HG03159 (cell line): ENCODE data around the gene DOCK4.
A peak's percentile ranks its signal among the peaks of the same experiment; 100 is the strongest.
"Not testable (repeated sequence)": the region's sequence is repeated elsewhere in the genome, so short reads cannot be mapped to it uniquely, and the experiment has no call there.

ENCODE experiments used
- ATAC-seq: cut with Tn5 transposase; IDR thresholded peaks from one replicate; pipeline ENCODE4 v1.9.1; 2021; ENCODE audit warnings: mild to moderate bottlenecking, moderate library complexity; ENCODE audit not compliant: unreplicated experiment

Gene DOCK4, protein sequence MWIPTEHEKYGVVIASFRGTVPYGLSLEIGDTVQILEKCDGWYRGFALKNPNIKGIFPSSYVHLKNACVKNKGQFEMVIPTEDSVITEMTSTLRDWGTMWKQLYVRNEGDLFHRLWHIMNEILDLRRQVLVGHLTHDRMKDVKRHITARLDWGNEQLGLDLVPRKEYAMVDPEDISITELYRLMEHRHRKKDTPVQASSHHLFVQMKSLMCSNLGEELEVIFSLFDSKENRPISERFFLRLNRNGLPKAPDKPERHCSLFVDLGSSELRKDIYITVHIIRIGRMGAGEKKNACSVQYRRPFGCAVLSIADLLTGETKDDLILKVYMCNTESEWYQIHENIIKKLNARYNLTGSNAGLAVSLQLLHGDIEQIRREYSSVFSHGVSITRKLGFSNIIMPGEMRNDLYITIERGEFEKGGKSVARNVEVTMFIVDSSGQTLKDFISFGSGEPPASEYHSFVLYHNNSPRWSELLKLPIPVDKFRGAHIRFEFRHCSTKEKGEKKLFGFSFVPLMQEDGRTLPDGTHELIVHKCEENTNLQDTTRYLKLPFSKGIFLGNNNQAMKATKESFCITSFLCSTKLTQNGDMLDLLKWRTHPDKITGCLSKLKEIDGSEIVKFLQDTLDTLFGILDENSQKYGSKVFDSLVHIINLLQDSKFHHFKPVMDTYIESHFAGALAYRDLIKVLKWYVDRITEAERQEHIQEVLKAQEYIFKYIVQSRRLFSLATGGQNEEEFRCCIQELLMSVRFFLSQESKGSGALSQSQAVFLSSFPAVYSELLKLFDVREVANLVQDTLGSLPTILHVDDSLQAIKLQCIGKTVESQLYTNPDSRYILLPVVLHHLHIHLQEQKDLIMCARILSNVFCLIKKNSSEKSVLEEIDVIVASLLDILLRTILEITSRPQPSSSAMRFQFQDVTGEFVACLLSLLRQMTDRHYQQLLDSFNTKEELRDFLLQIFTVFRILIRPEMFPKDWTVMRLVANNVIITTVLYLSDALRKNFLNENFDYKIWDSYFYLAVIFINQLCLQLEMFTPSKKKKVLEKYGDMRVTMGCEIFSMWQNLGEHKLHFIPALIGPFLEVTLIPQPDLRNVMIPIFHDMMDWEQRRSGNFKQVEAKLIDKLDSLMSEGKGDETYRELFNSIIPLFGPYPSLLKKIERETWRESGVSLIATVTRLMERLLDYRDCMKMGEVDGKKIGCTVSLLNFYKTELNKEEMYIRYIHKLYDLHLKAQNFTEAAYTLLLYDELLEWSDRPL (N-terminal part only)

DNA sequence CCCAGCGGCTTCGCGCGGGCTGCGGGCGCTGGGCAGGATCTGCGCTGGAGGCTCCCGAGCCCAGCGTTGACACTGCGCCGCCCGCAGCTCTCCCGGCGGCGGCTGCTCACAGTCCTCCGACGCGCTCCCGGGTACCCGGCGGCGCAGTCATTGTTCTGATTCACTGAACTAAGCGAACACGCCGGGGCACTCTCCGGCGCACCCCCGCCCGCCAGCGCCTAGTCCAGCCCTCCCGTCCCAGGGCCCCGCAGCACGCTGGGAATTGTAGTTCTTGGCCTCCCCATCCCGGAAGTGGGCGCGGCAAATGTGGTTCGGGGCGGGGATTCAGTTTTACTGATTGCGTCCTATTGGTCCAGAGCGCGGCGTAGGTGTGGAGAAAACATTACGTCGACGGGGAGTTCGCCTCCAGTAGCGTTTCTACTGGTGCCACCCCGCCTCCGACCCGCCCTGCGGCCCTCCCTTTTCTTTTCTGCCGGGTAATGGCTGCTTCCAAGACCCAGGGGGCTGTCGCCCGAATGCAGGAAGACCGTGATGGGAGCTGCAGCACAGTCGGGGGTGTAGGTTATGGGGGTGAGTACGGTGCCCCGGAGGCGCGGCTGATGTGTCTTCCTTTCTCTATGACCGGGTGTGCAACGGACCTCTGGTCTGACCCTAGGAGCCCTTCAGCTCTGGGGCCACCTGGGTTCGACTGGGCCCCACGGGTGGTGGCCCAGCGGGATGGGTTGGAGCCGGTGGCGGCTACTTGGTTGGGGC is at the start of gene DOCK4, which contains the start of gene ZNF277:
DOCK4 (minus strand) TSS at position 162 of the 753 bp plus-strand sequence. CDS start 261 bp downstream, outside the sequence.
ZNF277 (plus strand) TSS at position 458 of the 753 bp plus-strand sequence; CDS start at position 480, 22 bp downstream.
- peak; percentile 95 for ATAC-seq

DNA sequence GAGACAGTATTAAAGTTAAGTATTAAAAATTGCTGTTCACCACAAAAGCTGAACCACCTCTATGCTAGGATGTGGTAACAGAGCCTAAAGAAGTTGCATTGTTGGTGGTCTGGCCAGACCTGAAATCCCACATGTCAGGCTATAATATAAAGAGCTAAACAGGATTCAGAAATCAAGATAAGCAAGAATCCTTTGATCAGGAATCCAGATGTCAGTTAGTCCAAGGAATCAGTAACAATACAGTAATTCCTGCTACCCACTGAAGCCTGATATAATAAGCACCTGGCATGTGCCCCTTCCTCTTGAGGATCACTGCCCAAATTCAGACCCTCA is 49.2 kb upstream of the DOCK4 start:
- no peak for ATAC-seq

DNA sequence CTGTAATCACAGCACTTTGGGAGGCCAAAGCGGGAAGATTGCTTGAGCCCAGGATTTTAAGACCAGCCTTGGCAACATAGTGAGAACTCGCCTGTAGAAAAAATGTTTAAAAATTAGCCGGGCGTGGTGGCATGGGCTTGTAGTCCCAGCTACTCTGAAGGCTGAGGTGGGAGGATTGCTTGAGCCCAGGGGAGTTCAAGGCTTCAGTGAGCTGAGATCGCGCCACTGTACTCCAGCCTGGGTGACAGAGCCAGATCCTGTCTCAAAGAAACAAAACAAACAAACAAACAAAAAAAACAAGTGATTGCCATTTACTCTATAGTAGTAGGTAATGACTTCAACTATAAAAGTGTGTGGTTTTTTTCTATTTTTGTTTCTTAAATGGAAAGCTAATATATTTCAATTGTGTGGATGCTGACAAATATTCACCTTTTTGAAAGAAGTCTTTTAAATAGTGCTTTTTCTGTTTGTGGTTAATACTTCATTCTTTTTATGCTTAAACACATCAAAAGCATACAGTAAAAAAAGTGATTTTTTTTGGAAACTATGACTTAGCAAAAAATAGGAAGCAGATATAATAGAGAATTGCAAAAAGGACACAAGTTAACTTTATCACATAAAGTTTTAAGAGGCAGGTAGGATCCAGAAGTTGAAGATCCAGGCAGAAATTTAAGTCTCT is 48.6 kb upstream of the DOCK4 start:
- no peak for ATAC-seq

DNA sequence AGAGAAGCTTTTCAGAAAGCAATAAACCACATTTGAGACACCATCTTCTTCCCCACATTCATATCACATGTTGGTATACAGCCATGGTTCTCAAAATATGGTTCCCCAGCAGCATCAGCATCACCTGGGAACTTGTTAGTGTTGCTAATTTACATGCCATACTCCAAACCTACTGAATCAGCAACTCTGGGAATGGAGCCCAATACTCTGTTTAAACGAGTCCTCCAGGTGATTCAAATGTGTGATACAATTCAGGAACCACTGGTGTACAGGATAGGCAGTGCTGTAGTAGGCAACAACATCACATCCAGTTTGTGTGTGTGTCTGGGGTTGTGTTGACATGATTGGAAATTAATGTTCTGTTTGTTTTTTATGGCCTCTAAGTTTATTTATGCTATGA is 48.0 kb upstream of the DOCK4 start:
- no peak for ATAC-seq

DNA sequence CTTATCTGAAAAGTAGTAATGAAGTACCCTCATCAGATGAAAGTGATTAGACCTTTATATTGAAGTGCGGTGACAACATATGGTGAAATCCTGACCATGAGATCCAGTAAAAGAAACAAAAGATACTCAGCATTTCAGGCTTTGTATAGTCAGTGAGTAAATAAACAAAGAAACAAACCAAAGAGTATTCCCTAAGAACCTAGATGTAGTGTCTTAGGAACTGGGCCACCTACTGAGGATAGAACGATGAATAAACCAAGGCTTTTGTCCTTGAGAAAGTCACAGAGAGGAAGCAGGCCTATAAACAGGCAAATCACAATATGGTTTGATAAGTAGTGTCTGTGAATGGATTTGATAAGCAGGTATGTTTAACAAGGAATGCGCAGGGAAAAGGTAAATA is 46.5 kb upstream of the DOCK4 start:
- ATAC-seq: no peak

DNA sequence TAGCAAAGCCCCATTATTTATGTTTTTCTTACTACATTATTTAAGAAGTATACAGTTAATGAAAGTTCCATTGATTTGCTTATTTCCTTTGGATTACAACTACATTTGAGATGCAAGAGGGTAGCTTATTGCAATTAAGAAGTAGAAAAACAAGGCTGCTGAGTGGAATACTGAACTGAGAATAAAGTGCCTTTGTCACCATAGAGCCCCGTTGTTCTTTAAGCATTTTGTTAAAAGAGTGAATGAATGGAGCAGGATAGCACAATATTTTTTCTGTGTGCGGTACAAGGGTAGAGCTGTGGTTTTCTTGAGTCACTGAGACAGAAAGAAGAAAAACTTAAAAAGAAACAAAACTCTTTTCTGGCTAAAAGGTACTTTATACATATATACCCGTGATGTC is 45.9 kb upstream of the DOCK4 start:
- ATAC-seq: no peak

DNA sequence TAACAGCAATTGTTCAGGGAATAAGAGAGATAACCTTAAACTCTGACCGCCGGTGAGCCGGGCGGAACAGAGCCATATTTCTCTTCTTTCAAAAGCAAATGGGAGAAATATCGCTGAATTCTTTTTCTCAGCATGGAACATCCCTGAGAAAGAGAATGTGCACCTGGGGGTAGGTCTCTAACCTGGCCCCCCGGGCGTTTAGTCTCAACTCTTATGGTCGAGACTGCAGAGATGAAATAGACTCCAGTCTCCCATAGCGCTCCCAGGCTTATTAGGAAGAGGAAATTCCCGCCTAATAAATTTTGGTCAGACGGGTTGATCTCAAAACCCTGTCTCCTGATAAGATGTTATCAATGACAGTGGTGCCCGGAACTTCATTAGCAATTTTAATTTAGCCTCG is 43.8 kb upstream of the DOCK4 start:
- ATAC-seq: not testable (repeated sequence)

DNA sequence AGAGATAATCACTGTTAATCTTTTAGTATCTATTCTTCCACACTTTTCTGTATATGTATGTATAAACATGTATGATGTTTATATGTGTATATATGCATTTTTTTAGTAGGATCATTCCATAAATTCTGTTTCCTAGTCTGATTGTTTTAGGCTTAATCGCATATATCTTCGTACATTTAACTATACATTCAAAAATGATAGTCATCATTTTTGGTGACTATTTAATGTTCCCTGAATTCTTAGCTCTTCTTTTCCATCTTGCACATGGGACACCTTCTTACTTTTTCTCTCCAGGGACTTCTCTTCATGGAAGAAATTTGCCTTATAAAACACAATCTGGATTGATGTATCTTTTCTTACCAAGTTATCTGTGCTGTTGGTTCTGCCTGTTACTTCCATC is 42.4 kb upstream of the DOCK4 start:
- ATAC-seq: no peak

DNA sequence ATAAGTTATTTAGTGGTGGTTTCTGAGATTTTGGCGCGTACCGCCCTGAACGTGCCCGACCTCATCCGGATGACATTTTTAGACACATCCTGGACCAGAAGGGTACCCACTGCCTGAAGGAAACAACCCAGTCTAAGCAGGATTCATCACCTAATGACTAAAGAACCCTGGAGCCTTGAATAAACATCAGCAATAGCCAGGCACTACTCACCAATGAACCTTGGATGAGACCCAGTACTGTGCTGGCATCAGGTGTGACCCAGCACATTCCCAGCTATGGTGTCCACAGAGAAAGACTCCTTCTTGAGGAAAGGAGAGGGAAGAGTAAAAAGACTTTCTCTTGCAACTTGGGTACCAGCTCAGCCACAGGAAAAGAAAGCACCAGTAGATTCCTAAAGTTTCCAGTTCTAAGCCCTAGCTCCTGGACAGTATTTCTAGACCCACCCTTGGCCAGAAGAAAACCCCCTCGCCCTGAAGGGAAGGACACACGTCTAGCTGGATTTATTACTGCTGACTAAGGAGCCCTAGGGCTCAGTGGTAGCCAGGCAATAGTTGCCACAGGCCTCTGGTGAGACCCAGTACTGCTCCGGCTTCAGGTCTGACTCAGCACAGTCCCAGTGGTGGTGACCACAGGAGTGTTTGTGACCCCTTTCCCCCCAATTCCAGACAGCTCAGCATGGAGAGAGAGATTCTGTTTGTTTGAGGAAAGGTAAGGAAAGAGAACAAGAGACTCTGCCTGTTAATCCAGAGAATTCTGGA is 32.8 kb upstream of the DOCK4 start:
- ATAC-seq: no peak

DNA sequence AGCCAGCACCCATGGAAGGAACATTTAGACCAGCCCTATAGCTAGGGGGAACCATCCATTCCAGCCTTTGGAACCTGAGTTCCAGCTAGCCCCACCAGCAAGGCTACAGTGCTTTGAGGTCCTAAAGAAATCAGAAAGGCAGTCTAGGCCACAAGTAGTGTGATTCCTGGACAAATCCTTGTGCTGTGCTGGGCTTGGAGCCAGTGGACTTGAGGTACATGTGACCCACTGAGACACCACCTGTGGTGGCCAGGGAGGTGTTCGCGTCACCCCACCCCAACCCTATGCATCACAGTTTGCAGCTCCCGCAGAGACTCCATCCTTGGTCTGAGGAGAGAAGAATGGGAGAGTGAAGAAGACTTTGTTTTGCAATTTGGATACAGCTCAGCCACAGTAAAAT is 32.1 kb upstream of the DOCK4 start:
- no peak for ATAC-seq

DNA sequence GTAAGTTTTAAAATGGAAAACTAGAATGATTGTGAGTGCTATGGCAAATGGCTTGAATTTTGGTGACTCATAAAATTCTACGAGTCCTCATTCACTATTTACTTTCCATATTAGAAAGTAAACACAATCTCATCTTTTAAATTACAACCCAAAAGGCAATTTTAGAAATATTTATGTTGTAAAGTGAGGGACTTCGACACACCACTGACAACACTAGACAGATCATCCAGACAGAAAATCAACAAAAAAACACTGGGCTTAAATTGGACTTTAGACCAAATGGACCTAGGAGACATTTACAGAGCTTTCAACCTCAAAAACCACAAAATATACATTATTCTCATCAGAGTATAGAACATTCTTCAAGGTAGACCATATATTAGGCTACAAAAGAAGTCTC is 30.4 kb upstream of the DOCK4 start:
- no peak for ATAC-seq

DNA sequence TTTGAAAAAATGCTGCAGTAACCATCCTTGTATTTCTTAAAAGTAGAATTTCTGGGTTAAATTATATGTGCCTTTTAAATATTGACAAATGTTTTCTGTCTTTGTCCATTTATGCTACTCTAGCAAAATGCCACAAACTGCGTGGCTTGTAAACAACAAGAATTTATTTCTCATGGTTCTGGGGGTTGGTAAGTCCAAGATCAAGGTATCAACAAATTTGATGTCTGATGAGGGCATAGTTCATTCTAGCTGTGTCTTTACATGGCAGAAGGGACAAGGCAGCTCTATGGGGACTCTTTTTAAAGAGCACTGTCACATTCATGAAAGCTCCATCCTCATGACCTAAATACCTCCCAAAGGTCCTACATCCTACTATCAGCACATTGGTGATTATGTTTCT is 27.9 kb upstream of the DOCK4 start:
- ATAC-seq: no peak

DNA sequence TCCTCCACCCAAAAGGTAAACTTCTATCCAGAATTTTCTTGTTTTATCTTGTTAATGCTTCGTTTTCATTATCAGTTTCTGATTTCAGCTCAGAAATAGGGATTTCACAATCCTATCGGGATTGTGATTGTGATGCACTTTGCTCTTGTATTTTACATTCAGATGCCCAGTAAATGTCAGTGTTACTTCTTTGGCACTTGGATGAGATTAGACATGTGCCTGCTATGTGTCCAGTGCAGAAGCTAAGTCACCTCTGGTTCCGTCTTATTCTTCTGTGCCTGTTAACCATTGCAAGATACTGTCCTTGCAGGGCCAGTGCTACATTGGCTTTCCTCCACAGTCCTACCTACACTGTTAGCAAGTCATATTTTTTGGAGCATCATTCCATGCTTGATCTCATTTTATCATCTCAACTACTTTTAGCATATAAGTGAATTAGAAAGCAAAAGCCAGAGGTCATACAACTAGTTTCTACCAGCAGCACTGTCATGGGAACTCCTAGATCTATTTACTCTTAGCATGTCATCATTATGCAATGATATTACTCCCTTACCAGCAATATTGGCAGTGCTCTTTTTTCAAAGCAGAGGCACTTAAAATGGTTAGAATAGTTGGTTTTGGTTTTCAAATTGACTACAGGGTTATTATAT is 27.0 kb upstream of the DOCK4 start:
- no peak for ATAC-seq

DNA sequence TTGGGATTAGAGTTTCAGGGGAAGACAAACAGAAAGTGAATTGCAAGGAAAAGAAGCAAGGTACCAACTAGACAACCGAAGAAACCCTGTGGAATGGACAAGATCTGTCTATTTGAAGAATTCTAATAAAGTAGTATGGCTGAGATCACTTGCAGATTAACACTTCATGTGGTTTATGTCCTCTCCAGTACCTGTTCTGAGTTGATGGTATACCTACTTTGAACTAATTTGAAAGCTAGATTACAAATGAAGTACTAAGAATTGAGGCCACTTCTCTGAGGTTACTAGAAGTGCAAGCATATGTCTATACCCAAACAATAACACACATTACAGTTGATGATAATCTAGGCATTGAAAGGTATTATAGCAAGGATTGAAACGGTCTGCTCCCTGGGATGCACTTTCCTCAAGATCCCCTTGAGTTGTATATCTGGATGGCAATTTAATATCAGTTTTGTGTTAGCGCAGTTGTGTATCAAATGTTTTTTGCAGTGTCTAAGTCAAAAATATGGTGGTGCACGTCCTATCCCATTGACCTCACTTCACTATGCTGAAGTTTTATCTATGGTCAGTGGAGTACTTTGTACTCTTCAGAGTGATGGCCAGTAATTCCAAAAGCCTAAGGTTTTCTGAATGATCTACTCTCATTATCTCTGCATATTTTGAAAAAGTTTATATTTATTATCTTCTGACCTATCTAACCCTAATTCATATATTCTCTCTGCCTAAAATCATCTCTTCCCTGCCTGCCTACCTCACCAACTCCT is 26.2 kb upstream of the DOCK4 start:
- no peak for ATAC-seq

DNA sequence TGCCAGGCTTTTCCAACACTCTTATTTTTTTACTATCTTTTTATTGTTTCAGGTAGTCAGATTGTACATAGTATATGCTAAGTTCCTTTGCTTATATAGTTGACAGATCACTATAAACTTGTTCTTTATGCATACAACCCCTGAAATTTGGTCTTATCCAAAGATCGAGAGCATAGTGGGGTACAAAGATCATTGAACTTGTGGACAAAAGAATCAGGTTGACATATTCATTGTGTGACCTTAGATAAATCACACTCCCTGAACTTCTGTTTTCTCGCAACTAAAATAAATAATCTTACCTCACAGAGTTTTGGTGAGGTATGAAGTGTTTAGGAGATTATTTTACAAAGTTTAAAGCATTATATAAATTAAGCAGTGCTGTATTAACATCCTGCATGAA is 22.4 kb upstream of the DOCK4 start:
- no peak for ATAC-seq

DNA sequence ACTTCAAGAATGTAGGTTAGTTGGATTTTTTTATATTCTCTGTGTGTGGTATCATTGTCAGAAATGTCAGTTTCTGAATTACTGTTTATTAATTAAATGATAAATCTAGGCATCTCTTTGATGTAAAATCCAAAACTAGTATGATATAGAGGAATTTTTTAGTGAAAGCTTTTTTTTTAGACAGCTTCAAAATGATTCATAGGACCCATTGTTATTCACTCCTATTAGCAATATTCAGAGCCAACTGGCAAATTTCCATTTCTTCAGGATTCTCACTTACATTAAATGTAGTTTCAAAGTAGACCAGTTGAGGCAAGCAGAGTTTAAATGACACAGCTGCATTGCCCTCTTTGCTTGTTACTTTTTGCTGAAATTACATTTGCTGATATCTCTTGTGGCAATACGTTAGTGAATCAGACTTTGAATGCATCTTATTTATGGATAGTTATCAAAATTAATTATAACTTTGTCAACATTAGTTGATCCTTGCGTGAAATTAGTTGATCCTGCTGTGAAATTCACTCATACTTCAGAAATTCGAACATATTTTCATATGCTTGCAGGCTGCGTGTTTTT is 20.6 kb upstream of the DOCK4 start:
- ATAC-seq: no peak

DNA sequence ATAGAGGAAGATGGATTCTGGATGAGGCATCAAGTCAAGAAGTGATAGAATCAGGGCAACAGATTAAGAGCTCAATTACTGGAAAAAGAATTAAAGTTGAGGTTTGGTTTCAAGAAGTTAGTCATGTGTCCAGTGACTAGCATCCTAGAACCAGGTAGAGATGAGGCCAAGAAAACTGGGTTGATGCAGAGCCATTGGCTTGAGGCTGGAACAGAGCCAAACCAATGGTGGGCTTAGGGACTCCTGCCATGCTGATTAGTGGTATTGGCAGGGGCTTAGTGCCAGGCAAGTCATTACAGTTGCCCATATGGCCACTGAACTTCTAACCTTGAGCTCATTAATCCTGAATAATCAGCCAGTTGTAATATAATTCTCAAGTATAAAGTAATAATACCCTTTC is 18.8 kb upstream of the DOCK4 start:
- ATAC-seq: no peak

DNA sequence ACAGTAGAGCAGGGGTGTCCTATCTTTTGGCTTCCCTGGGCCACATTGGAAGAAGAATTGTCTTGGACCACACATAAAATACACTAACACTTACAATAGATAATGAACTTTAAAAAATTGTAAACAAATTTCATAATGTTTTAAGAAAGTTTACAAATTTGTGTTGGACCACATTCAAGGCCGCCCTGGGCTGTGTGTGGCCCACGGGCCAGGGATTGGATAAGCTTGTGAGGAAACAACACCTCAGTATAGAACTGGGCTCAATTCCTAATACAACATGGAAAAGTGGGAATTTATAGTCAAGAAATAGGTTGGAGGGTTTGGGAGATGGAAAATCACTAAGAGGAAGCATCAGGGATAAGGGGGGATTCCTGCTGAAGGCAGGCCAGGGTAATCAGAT is 18.0 kb upstream of the DOCK4 start:
- ATAC-seq: no peak
